GM06990 (cell line): Measurements from ENCODE around the gene SLC4A5.

ENCODE experiments used
- DNase-seq: peaks from one replicate; pipeline ENCODE4 v3.0.0-alpha.2; 2011; ENCODE audit not compliant: insufficient read length; ENCODE audit errors: extremely low read depth
- H3K27me3 ChIP-seq: replicated peaks from 2 replicates; pipeline ENCODE4 v1.6.0; 2011; ENCODE audit warnings: low read length; ENCODE audit not compliant: control insufficient read depth, insufficient read depth
- H3K36me3 ChIP-seq: 2 replicates; pipeline ENCODE4 v1.5.1; 2011; ENCODE audit warnings: low read length; ENCODE audit not compliant: control insufficient read depth, insufficient read depth
- H3K4me3 ChIP-seq: replicated peaks from 2 replicates; pipeline ENCODE4 v1.5.1; 2011; ENCODE audit warnings: low read depth, mild to moderate bottlenecking, control low read depth, low read length
- CTCF ChIP-seq: IDR thresholded peaks from 2 replicates; pipeline ENCODE4 v1.5.1; 2011; ENCODE audit warnings: low read length, control low read depth, mild to moderate bottlenecking, inconsistent platforms; ENCODE audit not compliant: insufficient read depth, poor library complexity, severe bottlenecking

SLC4A5 gene

GRCh38 chr2:74199871-74200305 lies 143.3 kb downstream of the SLC4A5 start:
- Histone ChIP-seq H3K36me3 (peaks cover 3% of the 10 kb centered on the region), H3K27me3 (no peaks in the 10 kb centered on the region), H3K4me3 (peak overlapping the region; percentile 99)
- DNase-seq: no peak
- no peak for TF ChIP-seq CTCF

GRCh38 chr2:74199275-74199701 lies 143.9 kb downstream of the SLC4A5 start:
- no peak for TF ChIP-seq CTCF
- no peaks in the 10 kb centered on the region for H3K27me3 ChIP-seq
- H3K36me3 ChIP-seq: peaks cover under 1% of the 10 kb centered on the region; the same call in 1 of the 2 replicates

GRCh38 chr2:74198461-74199274 lies 144.5 kb downstream of the SLC4A5 start, which contains the start of gene MTHFD2:
TSS of gene MTHFD2 (plus strand) at chr2:74198615. CDS start at chr2:74198642, 27 bp downstream.
- Histone ChIP-seq H3K36me3 (no peaks in the 10 kb centered on the region), H3K4me3 (peak within 1 kb of the TSS; percentile 99), H3K27me3 (no peaks in the 10 kb centered on the region)
- peak; percentile 90 for TF ChIP-seq CTCF
- DNase-seq: peak; percentile 96

More at GRCh38 chr2:74199275-74199701, 143.9 kb downstream of the SLC4A5 start:
- H3K4me3 ChIP-seq: peak overlapping the region; percentile 99
- no peak for DNase-seq

- no peaks in the 10 kb centered on the region for H3K27me3 ChIP-seq
- DNase-seq: no peak
- peak overlapping the region; percentile 51 for H3K4me3 ChIP-seq
- no peak for TF ChIP-seq CTCF
- H3K36me3 ChIP-seq: no peaks in the 10 kb centered on the region
Observed at GRCh38 chr2:74198023-74198460, 145.2 kb downstream of the SLC4A5 start.

GRCh38 chr2:74197049-74197448 lies 146.2 kb downstream of the SLC4A5 start:
- H3K27me3 ChIP-seq: no peaks in the 10 kb centered on the region
- no peak for TF ChIP-seq CTCF
- no peaks in the 10 kb centered on the region for H3K36me3 ChIP-seq
- H3K4me3 ChIP-seq: no peak overlapping the region
- DNase-seq: no peak
